IgD-negative memory B cell (primary cell): ENCODE measurements around the gene CACNA2D1. TPM values are rescaled to one million over a fixed set of nuclear protein-coding genes. Genes with fewer than 3 reads are reported as not detected.
A peak's percentile ranks its signal among the peaks of the same experiment; 100 is the strongest.

ENCODE experiments used
- H3K27ac Mint-ChIP-seq, 3 donors: one replicate each; pipeline ENCODE4 v1.8.0; 2020 to 2022; ENCODE audit warnings: mild to moderate bottlenecking in 3 of 3, mixed read lengths in 3 of 3, moderate library complexity in 1 of 3
- H3K27me3 Mint-ChIP-seq: one replicate; pipeline ENCODE4 v1.8.0; 2021; ENCODE audit warnings: mixed read lengths
- H3K36me3 Mint-ChIP-seq: one replicate; pipeline ENCODE4 v1.8.0; 2020; ENCODE audit warnings: mild to moderate bottlenecking, mixed read lengths
- H3K4me1 Mint-ChIP-seq, 3 donors: one replicate each; pipeline ENCODE4 v1.8.0; 2020 to 2022; ENCODE audit warnings: mixed read lengths in 3 of 3, mild to moderate bottlenecking in 1 of 3
- H3K4me3 Mint-ChIP-seq, 4 donors: one replicate each; pipeline ENCODE4 v1.8.0; 2020 to 2022; ENCODE audit warnings: mild to moderate bottlenecking in 4 of 4, mixed read lengths in 4 of 4, moderate library complexity in 3 of 4
- H3K9me3 Mint-ChIP-seq, 3 donors: one replicate each; pipeline ENCODE4 v1.8.0; 2020 to 2021; ENCODE audit warnings: mixed read lengths in 3 of 3, mild to moderate bottlenecking in 1 of 3
- polyA plus RNA-seq: library from polyadenylated mRNA; unstranded; fragments of 300-500 nt; fragmentation: Illumina TruSeq; gene quantifications from one replicate; pipeline ENCODE4 v1.2.3, GENCODE V29; 2021

CACNA2D1 gene
- polyA plus RNA-seq, 1 donor from 2014 or later, result not detected

- no peaks in the 10 kb centered on the region for H3K27me3 Mint-ChIP-seq
- H3K27ac Mint-ChIP-seq, result peak overlapping the region in 1 of 3 donors; percentile 2
- peaks cover 0 to 1% (median 1%) of the 10 kb centered on the region in 3 donors for H3K9me3 Mint-ChIP-seq
- H3K4me1 Mint-ChIP-seq, result no peaks in the 10 kb centered on the region
- H3K36me3 Mint-ChIP-seq, result no peaks in the 10 kb centered on the region
- H3K4me3 Mint-ChIP-seq, result no peak overlapping the region
Observed at GRCh38 chr7:82318786-82319185, 124.8 kb downstream of the CACNA2D1 start.

- no peak overlapping the region for H3K4me3 Mint-ChIP-seq
- peaks cover 0 to 1% (median 1%) of the 10 kb centered on the region in 3 donors for H3K9me3 Mint-ChIP-seq
- H3K27ac Mint-ChIP-seq, result no peak overlapping the region
- no peaks in the 10 kb centered on the region for H3K27me3 Mint-ChIP-seq
- H3K36me3 Mint-ChIP-seq, result no peaks in the 10 kb centered on the region
- H3K4me1 Mint-ChIP-seq, result no peaks in the 10 kb centered on the region
Observed at GRCh38 chr7:82317760-82318159, 125.8 kb downstream of the CACNA2D1 start.

GRCh38 chr7:82317257-82317721 lies 126.3 kb downstream of the CACNA2D1 start:
- Mint-ChIP-seq H3K36me3 (no peaks in the 10 kb centered on the region), H3K27ac (no peak overlapping the region), H3K4me3 (no peak overlapping the region), H3K4me1 (no peaks in the 10 kb centered on the region), H3K27me3 (no peaks in the 10 kb centered on the region), H3K9me3 (peaks cover 0 to 1% (median 1%) of the 10 kb centered on the region in 3 donors)

- no peaks in the 10 kb centered on the region for H3K27me3 Mint-ChIP-seq
- no peaks in the 10 kb centered on the region for H3K4me1 Mint-ChIP-seq
- H3K36me3 Mint-ChIP-seq, result no peaks in the 10 kb centered on the region
- H3K9me3 Mint-ChIP-seq, result peaks cover 1 to 4% (median 3%) of the 10 kb centered on the region in 3 donors
- no peak overlapping the region for H3K4me3 Mint-ChIP-seq
- no peak overlapping the region for H3K27ac Mint-ChIP-seq
Observed at GRCh38 chr7:82313269-82313668, 130.3 kb downstream of the CACNA2D1 start.

- H3K27me3 Mint-ChIP-seq, result no peaks in the 10 kb centered on the region
- peaks cover 1 to 3% (median 2%) of the 10 kb centered on the region in 3 donors for H3K9me3 Mint-ChIP-seq
- H3K36me3 Mint-ChIP-seq, result peaks cover 1% of the 10 kb centered on the region
- H3K4me3 Mint-ChIP-seq, result no peak overlapping the region
- no peaks in the 10 kb centered on the region for H3K4me1 Mint-ChIP-seq
- no peak overlapping the region for H3K27ac Mint-ChIP-seq
Observed at GRCh38 chr7:82312646-82313045, 130.9 kb downstream of the CACNA2D1 start.

- H3K4me3 Mint-ChIP-seq, result no peak overlapping the region
- H3K9me3 Mint-ChIP-seq, result peaks cover 0 to 7% (median 5%) of the 10 kb centered on the region in 3 donors
- no peaks in the 10 kb centered on the region for H3K27me3 Mint-ChIP-seq
- peaks cover 1% of the 10 kb centered on the region for H3K36me3 Mint-ChIP-seq
- no peaks in the 10 kb centered on the region for H3K4me1 Mint-ChIP-seq
- no peak overlapping the region for H3K27ac Mint-ChIP-seq
Observed at GRCh38 chr7:82305347-82306005, 138.1 kb downstream of the CACNA2D1 start.

GRCh38 chr7:82294865-82295264 lies 148.7 kb downstream of the CACNA2D1 start:
- no peaks in the 10 kb centered on the region for H3K27me3 Mint-ChIP-seq
- no peak overlapping the region for H3K27ac Mint-ChIP-seq
- H3K36me3 Mint-ChIP-seq, result no peaks in the 10 kb centered on the region
- H3K4me1 Mint-ChIP-seq, result no peaks in the 10 kb centered on the region
- H3K4me3 Mint-ChIP-seq, result no peak overlapping the region
- peaks cover 2 to 4% (median 3%) of the 10 kb centered on the region in 3 donors for H3K9me3 Mint-ChIP-seq

GRCh38 chr7:82294382-82294784 lies 149.2 kb downstream of the CACNA2D1 start:
- H3K4me1 Mint-ChIP-seq, result no peaks in the 10 kb centered on the region
- no peak overlapping the region for H3K4me3 Mint-ChIP-seq
- no peaks in the 10 kb centered on the region for H3K36me3 Mint-ChIP-seq
- H3K27ac Mint-ChIP-seq, result no peak overlapping the region
- H3K9me3 Mint-ChIP-seq, result peaks cover 2 to 3% (median 3%) of the 10 kb centered on the region in 3 donors
- no peaks in the 10 kb centered on the region for H3K27me3 Mint-ChIP-seq

- Mint-ChIP-seq H3K27me3 (no peaks in the 10 kb centered on the region), H3K4me3 (no peak overlapping the region), H3K4me1 (no peaks in the 10 kb centered on the region), H3K27ac (no peak overlapping the region), H3K36me3 (no peaks in the 10 kb centered on the region), H3K9me3 (peaks cover 2 to 3% (median 3%) of the 10 kb centered on the region in 3 donors)
Observed at GRCh38 chr7:82293467-82293866, 150.1 kb downstream of the CACNA2D1 start.

GRCh38 chr7:82291931-82292330 lies 151.6 kb downstream of the CACNA2D1 start:
- Mint-ChIP-seq H3K27ac (no peak overlapping the region), H3K4me1 (no peaks in the 10 kb centered on the region), H3K9me3 (peaks cover 1 to 3% (median 2%) of the 10 kb centered on the region in 3 donors), H3K27me3 (no peaks in the 10 kb centered on the region), H3K4me3 (no peak overlapping the region), H3K36me3 (no peaks in the 10 kb centered on the region)

GRCh38 chr7:82289889-82290288 lies 153.7 kb downstream of the CACNA2D1 start:
- no peak overlapping the region for H3K4me3 Mint-ChIP-seq
- H3K9me3 Mint-ChIP-seq, result peaks cover 3 to 5% (median 5%) of the 10 kb centered on the region in 3 donors

GRCh38 chr7:82289152-82289535 lies 154.4 kb downstream of the CACNA2D1 start:
- H3K27ac Mint-ChIP-seq, result no peak overlapping the region
- H3K36me3 Mint-ChIP-seq, result no peaks in the 10 kb centered on the region
- peaks cover 3 to 7% (median 5%) of the 10 kb centered on the region in 3 donors for H3K9me3 Mint-ChIP-seq
- H3K4me1 Mint-ChIP-seq, result no peaks in the 10 kb centered on the region
- H3K27me3 Mint-ChIP-seq, result no peaks in the 10 kb centered on the region
- no peak overlapping the region for H3K4me3 Mint-ChIP-seq

More at GRCh38 chr7:82289889-82290288, 153.7 kb downstream of the CACNA2D1 start:
- Mint-ChIP-seq H3K36me3 (no peaks in the 10 kb centered on the region), H3K4me1 (no peaks in the 10 kb centered on the region), H3K27ac (no peak overlapping the region), H3K27me3 (no peaks in the 10 kb centered on the region)

- Mint-ChIP-seq H3K9me3 (peaks cover under 1 to 6% (median 5%) of the 10 kb centered on the region in 3 donors), H3K27me3 (no peaks in the 10 kb centered on the region), H3K4me1 (no peaks in the 10 kb centered on the region), H3K36me3 (no peaks in the 10 kb centered on the region), H3K4me3 (no peak overlapping the region), H3K27ac (no peak overlapping the region)
Observed at GRCh38 chr7:82286798-82287140, 156.8 kb downstream of the CACNA2D1 start.

- H3K27ac Mint-ChIP-seq, result no peak overlapping the region
- H3K36me3 Mint-ChIP-seq, result no peaks in the 10 kb centered on the region
- no peaks in the 10 kb centered on the region for H3K27me3 Mint-ChIP-seq
- no peak overlapping the region for H3K4me3 Mint-ChIP-seq
- no peaks in the 10 kb centered on the region for H3K4me1 Mint-ChIP-seq
- H3K9me3 Mint-ChIP-seq, result peaks cover 0 to 6% (median 5%) of the 10 kb centered on the region in 3 donors
Observed at GRCh38 chr7:82286096-82286797, 157.3 kb downstream of the CACNA2D1 start.

- Mint-ChIP-seq H3K36me3 (no peaks in the 10 kb centered on the region), H3K27me3 (no peaks in the 10 kb centered on the region), H3K9me3 (peaks cover 0 to 6% (median 5%) of the 10 kb centered on the region in 3 donors), H3K4me3 (no peak overlapping the region), H3K4me1 (no peaks in the 10 kb centered on the region), H3K27ac (no peak overlapping the region)
Observed at GRCh38 chr7:82284936-82285519, 158.5 kb downstream of the CACNA2D1 start.
